ENCODE results near the gene COL4A1. TPM values are rescaled to one million over a fixed set of nuclear protein-coding genes. Genes with fewer than 3 reads are reported as not detected.

COL4A1 gene
- total RNA-seq, 3 donors from 2014 or later = 118 to 1,008 (median 370) TPM

DNA sequence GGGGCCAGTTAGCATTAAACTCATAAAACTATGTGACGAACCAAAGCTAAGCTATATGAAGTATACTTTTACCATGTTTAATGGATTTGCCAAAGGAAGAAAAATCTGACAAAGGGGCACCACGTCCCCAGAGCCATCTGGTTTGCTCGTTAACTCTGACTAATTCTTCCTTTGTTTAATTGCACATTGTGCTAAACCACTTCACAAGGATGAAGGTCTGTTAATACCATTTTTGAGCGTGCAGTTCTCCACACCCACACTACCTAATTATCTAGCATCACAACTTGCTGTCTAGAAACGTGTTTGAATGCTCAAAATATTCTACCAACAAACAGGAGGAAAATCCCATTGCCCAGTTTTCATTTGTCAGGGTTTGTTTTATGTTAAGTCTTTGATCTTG, 74.8 kb downstream of the COL4A1 start:
- no peaks in the 10 kb centered on the region for H3K4me1 ChIP-seq
- no peak overlapping the region for H3K4me3 ChIP-seq
- intact Hi-C loops (cut with DNase I; ENCODE audit: low total_unique reads) = no loop called here
- no peak for DNase-seq (ENCODE audit: low spot score in 2 of 2)
- no peaks in the 10 kb centered on the region for H3K9me3 ChIP-seq
- H3K36me3 ChIP-seq = no peaks in the 10 kb centered on the region
- TF ChIP-seq POLR2AphosphoS5 (IDR thresholded peaks at IDR 0.05) (no peak), POLR2A (IDR thresholded peaks at IDR 0.05) (no peak), CTCF (IDR thresholded peaks at IDR 0.05) (no peak)
- no peaks in the 10 kb centered on the region for H3K27me3 ChIP-seq
- H3K27ac ChIP-seq = peak overlapping the region in 1 of 2 donors; percentile 81

GRCh38 chr13:110231348-110232047, 75.5 kb downstream of the COL4A1 start:
- Histone ChIP-seq H3K27me3 (no peaks in the 10 kb centered on the region), H3K4me1 (no peaks in the 10 kb centered on the region), H3K4me3 (no peak overlapping the region), H3K27ac (peak overlapping the region in 1 of 2 donors; percentile 46), H3K36me3 (no peaks in the 10 kb centered on the region), H3K9me3 (no peaks in the 10 kb centered on the region)
- intact Hi-C loops (cut with DNase I; ENCODE audit: low total_unique reads) = no loop called here
- no peak for TF ChIP-seq POLR2A (IDR thresholded peaks at IDR 0.05)
- no peak for TF ChIP-seq CTCF (IDR thresholded peaks at IDR 0.05)
- no peak for TF ChIP-seq POLR2AphosphoS5 (IDR thresholded peaks at IDR 0.05)
- DNase-seq (ENCODE audit: low spot score in 2 of 2) = no peak

DNA sequence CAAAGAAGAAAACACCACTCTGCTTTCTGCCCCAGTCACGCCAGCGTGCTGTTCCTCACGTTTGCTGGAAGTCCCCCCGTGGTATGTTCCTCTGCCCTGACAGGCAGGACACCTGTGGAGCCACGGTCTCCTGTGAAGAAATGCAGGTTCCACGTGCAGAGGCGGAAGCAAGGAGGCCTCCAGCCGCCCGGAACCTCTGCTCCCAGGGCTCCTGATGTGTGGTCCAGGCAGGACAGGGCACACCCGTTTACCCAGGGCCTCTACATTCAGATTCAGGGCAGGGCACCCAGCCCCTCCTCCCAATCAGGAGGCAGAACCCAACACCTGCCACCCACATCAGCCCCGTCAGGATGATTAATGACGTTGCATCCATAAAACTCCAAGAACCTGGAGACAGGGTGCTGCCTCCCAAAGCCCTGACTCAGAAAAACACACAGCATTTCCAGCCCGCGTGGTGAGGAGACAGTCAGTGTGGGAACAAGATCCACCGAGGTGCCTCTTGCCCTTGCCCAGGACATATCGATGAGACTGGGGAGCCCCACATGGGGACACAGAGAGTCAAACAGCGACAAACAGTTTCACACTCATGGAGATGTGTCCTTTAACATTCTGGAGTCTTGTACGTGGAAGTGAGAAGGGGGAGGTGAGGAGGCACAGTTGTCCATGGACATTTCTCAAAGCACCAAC, 76.2 kb downstream of the COL4A1 start:
- no peaks in the 10 kb centered on the region for H3K9me3 ChIP-seq
- DNase-seq (ENCODE audit: low spot score in 2 of 2) = no peak
- no peaks in the 10 kb centered on the region for H3K27me3 ChIP-seq
- no peak overlapping the region for H3K27ac ChIP-seq
- H3K36me3 ChIP-seq = no peaks in the 10 kb centered on the region
- no peak for TF ChIP-seq CTCF (IDR thresholded peaks at IDR 0.05)
- TF ChIP-seq POLR2AphosphoS5 (IDR thresholded peaks at IDR 0.05) = no peak
- no peak for TF ChIP-seq POLR2A (IDR thresholded peaks at IDR 0.05)
- no peak overlapping the region for H3K4me3 ChIP-seq
- no peaks in the 10 kb centered on the region for H3K4me1 ChIP-seq
- intact Hi-C loops (cut with DNase I; ENCODE audit: low total_unique reads) = no loop called here

GRCh38 chr13:110229905-110230563, 76.9 kb downstream of the COL4A1 start:
- no peak for DNase-seq (ENCODE audit: low spot score in 2 of 2)
- no peak overlapping the region for H3K4me3 ChIP-seq
- no peaks in the 10 kb centered on the region for H3K36me3 ChIP-seq
- H3K27me3 ChIP-seq = no peaks in the 10 kb centered on the region
- intact Hi-C loops (cut with DNase I; ENCODE audit: low total_unique reads) = loop anchor here (10.0 kb wide), 1 partner anchor 185 kb away; no protein-coding TSS in a partner anchor
- no peak overlapping the region for H3K27ac ChIP-seq
- H3K9me3 ChIP-seq = no peaks in the 10 kb centered on the region
- no peak for TF ChIP-seq CTCF (IDR thresholded peaks at IDR 0.05)
- TF ChIP-seq POLR2AphosphoS5 (IDR thresholded peaks at IDR 0.05) = no peak
- no peaks in the 10 kb centered on the region for H3K4me1 ChIP-seq
